GM23338 (cell line): Measurements from ENCODE around the gene ZBTB7C. TPM values are rescaled to one million over a fixed set of nuclear protein-coding genes. Genes with fewer than 3 reads are reported as not detected.

Source experiments
- ATAC-seq: fragments of 200-7000 bp; cut with Tn5 transposase; 3 replicates; pipeline ENCODE4 v1.9.1; 2020
- DNase-seq: peaks from one replicate; pipeline ENCODE4 v3.0.0-alpha.2; 2015; ENCODE audit warnings: low spot score
- H2AFZ ChIP-seq: fragments of 200-600 bp; sonication (generic); 2 replicates; pipeline ENCODE4 v1.8.0; 2016; ENCODE audit warnings: antibody characterized with exemption, mild to moderate bottlenecking, moderate library complexity
- H3F3A ChIP-seq: fragments of 200-600 bp; sonication (generic); replicated peaks from 2 replicates; pipeline ENCODE4 v1.8.0; 2017; ENCODE audit warnings: antibody characterized with exemption, mixed run types, low read depth
- H3K27ac ChIP-seq: fragments of 200-600 bp; sonication (generic); 2 replicates; pipeline ENCODE4 v1.6.1; 2016; ENCODE audit warnings: low read depth
- H3K27me3 ChIP-seq: fragments of 200-600 bp; sonication (generic); 2 replicates; pipeline ENCODE4 v1.8.0; 2016; ENCODE audit warnings: mild to moderate bottlenecking, mixed run types, moderate library complexity; ENCODE audit not compliant: insufficient read depth
- H3K36me3 ChIP-seq: fragments of 200-600 bp; sonication (generic); 2 replicates; pipeline ENCODE4 v1.8.0; 2016; ENCODE audit warnings: mild to moderate bottlenecking; ENCODE audit not compliant: insufficient read depth
- H3K4me1 ChIP-seq: fragments of 200-600 bp; sonication (generic); 2 replicates; pipeline ENCODE4 v1.8.0; 2016; ENCODE audit warnings: mild to moderate bottlenecking, moderate library complexity; ENCODE audit not compliant: insufficient read depth
- H3K4me2 ChIP-seq: fragments of 200-600 bp; sonication (generic); 2 replicates; pipeline ENCODE4 v1.7.1; 2017; ENCODE audit warnings: mixed run types
- H3K4me3 ChIP-seq: fragments of 200-600 bp; sonication (generic); 2 replicates; pipeline ENCODE4 v1.6.1; 2016; ENCODE audit warnings: mixed run types
- H3K79me2 ChIP-seq: fragments of 200-600 bp; sonication (generic); replicated peaks from 2 replicates; pipeline ENCODE4 v1.8.0; 2017; ENCODE audit warnings: mild to moderate bottlenecking; ENCODE audit not compliant: insufficient read depth
- H3K9me2 ChIP-seq: fragments of 200-600 bp; sonication (generic); 2 replicates; pipeline ENCODE4 v1.8.0; 2017; ENCODE audit not compliant: insufficient read depth
- H4K20me1 ChIP-seq: fragments of 200-600 bp; sonication (generic); replicated peaks from 2 replicates; pipeline ENCODE4 v1.8.0; 2017; ENCODE audit warnings: mild to moderate bottlenecking; ENCODE audit not compliant: insufficient read depth
- H3K27ac Mint-ChIP-seq: 2 replicates; pipeline ENCODE4 v1.8.0; 2020; ENCODE audit warnings: inconsistent platforms, mild to moderate bottlenecking, moderate library complexity, mixed read lengths
- H3K27me3 Mint-ChIP-seq: 3 replicates; pipeline ENCODE4 v1.8.0; 2022; ENCODE audit warnings: low read depth, mild to moderate bottlenecking, moderate library complexity, mixed read lengths, inconsistent platforms; ENCODE audit not compliant: insufficient read depth, poor library complexity
- H3K36me3 Mint-ChIP-seq: 3 replicates; pipeline ENCODE4 v1.8.0; 2021; ENCODE audit warnings: low read depth, mild to moderate bottlenecking, inconsistent platforms, moderate library complexity, mixed read lengths
- H3K4me1 Mint-ChIP-seq: 3 replicates; pipeline ENCODE4 v1.8.0; 2020; ENCODE audit warnings: mild to moderate bottlenecking, inconsistent platforms, mixed read lengths
- H3K4me3 Mint-ChIP-seq: 3 replicates; pipeline ENCODE4 v1.8.0; 2021; ENCODE audit warnings: moderate library complexity, mild to moderate bottlenecking, inconsistent platforms, mixed read lengths
- H3K9me3 Mint-ChIP-seq: 3 replicates; pipeline ENCODE4 v1.8.0; 2020; ENCODE audit warnings: moderate library complexity, mild to moderate bottlenecking, inconsistent platforms, mixed read lengths
- CREB1 ChIP-seq: fragments of 250-450 bp; sonication (Bioruptor Pico); IDR thresholded peaks from 2 replicates; pipeline ENCODE4 v1.5.0; 2020; ENCODE audit warnings: low read depth, mild to moderate bottlenecking, moderate library complexity
- EZH2 ChIP-seq: fragments of 200-600 bp; sonication (generic); IDR thresholded peaks from one replicate; pipeline ENCODE4 v1.8.0; 2017; ENCODE audit warnings: antibody characterized with exemption, mild to moderate bottlenecking, low read depth; ENCODE audit not compliant: unreplicated experiment
- EZH2phosphoT487 ChIP-seq: fragments of 200-600 bp; sonication (generic); IDR thresholded peaks from one replicate; pipeline ENCODE4 v1.8.1; 2018; ENCODE audit warnings: antibody characterized with exemption; ENCODE audit not compliant: unreplicated experiment
- JUNB ChIP-seq: IDR thresholded peaks from one replicate; pipeline ENCODE4 v1.6.1; 2016; ENCODE audit warnings: antibody characterized with exemption; ENCODE audit not compliant: unreplicated experiment
- NANOG ChIP-seq: IDR thresholded peaks from 2 replicates; pipeline ENCODE4 v1.6.1; 2016; ENCODE audit warnings: antibody characterized with exemption, borderline replicate concordance
- POLR2AphosphoS5 ChIP-seq: IDR thresholded peaks from 2 replicates; pipeline ENCODE4 v1.6.1; 2016; ENCODE audit warnings: antibody characterized with exemption, low read depth
- ZNF331 ChIP-seq: fragments of 250-450 bp; sonication (Bioruptor Pico); IDR thresholded peaks from 2 replicates; pipeline ENCODE4 v1.5.0; 2020; ENCODE audit warnings: low read depth, mild to moderate bottlenecking, moderate library complexity
- polyA plus RNA-seq: library from polyadenylated mRNA; unstranded; fragments of >200 nt; fragmentation: Nextera tagmentation; extraction: Ambion mirVana; gene quantifications from 2 replicates; pipeline ENCODE4 v1.2.1, GENCODE V29; 2016
- total RNA-seq: library from RNA; depleted of rRNA; stranded (reverse); fragments of >200 nt; shearing (Covaris generic); gene quantifications from 2 replicates; pipeline ENCODE4 v1.2.3, GENCODE V29; 2014
- TF ChIP-seq, protein P1 (sequence below), 2 experiments: fragments of 200-600 bp in 1 of 2; sonication (generic) in 1 of 2; conservative IDR thresholded peaks; 2 replicates each; pipeline versions ENCODE4 v1.5.1 to v1.6.1; 2016 to 2017; ENCODE audit warnings: antibody characterized with exemption in 2 of 2, low read depth in 2 of 2, mild to moderate bottlenecking in 2 of 2, moderate library complexity in 1 of 2
- TF ChIP-seq, protein P2 (sequence below): IDR thresholded peaks from one replicate; pipeline ENCODE4 v1.6.1; 2018; ENCODE audit warnings: antibody characterized with exemption; ENCODE audit not compliant: unreplicated experiment
- TF ChIP-seq, protein P3 (sequence below): fragments of 250-450 bp; sonication (Bioruptor Pico); IDR thresholded peaks from 2 replicates; pipeline ENCODE4 v1.5.0; 2020; ENCODE audit warnings: mild to moderate bottlenecking, moderate library complexity

Gene ZBTB7C
- total and polyA plus RNA-seq, 2 experiments from 2014 or later: 0.03 to 0.14 TPM

DNA sequence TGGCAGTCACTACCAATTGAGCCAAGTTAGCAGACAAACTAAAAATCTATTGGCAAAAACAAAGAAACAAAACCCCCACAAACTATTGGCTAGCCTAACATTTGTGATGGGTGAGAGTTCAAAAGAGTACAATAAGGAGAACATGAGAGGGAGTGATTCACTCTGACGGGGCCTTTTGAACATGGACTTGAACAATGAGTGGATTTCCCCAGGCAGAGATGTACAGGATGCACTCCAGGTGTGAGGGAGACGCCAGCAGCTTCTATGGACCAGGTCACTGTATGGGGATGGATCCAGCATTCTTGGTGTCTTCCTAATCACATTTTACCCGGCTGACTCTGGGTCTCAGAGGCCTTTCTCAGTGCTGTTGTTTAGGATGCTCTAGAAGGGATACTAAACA is 311.2 kb downstream of the ZBTB7C start:
- Mint-ChIP-seq H3K4me1 (peaks cover 22% of the 10 kb centered on the region), H3K36me3 (no peaks in the 10 kb centered on the region), H3K9me3 (no peaks in the 10 kb centered on the region), H3K4me3 (no peak overlapping the region), H3K27ac (no peak overlapping the region), H3K27me3 (no peaks in the 10 kb centered on the region)
- DNase-seq (no peak), ATAC-seq (no peak)
- no peaks in the 10 kb centered on the region for H3K27me3 ChIP-seq
- no peak overlapping the region for H3K27ac ChIP-seq
- H2AFZ ChIP-seq: no peak overlapping the region
- no peaks in the 10 kb centered on the region for H3K79me2 ChIP-seq
- TF ChIP-seq EZH2: no peak
- TF ChIP-seq, protein P1, sequence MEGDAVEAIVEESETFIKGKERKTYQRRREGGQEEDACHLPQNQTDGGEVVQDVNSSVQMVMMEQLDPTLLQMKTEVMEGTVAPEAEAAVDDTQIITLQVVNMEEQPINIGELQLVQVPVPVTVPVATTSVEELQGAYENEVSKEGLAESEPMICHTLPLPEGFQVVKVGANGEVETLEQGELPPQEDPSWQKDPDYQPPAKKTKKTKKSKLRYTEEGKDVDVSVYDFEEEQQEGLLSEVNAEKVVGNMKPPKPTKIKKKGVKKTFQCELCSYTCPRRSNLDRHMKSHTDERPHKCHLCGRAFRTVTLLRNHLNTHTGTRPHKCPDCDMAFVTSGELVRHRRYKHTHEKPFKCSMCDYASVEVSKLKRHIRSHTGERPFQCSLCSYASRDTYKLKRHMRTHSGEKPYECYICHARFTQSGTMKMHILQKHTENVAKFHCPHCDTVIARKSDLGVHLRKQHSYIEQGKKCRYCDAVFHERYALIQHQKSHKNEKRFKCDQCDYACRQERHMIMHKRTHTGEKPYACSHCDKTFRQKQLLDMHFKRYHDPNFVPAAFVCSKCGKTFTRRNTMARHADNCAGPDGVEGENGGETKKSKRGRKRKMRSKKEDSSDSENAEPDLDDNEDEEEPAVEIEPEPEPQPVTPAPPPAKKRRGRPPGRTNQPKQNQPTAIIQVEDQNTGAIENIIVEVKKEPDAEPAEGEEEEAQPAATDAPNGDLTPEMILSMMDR (conservative IDR thresholded peaks at IDR 0.05; ENCODE audit: low read depth in 2 of 2): no peak
- no peak for TF ChIP-seq NANOG
- no peak for TF ChIP-seq ZNF331
- TF ChIP-seq, protein P2, sequence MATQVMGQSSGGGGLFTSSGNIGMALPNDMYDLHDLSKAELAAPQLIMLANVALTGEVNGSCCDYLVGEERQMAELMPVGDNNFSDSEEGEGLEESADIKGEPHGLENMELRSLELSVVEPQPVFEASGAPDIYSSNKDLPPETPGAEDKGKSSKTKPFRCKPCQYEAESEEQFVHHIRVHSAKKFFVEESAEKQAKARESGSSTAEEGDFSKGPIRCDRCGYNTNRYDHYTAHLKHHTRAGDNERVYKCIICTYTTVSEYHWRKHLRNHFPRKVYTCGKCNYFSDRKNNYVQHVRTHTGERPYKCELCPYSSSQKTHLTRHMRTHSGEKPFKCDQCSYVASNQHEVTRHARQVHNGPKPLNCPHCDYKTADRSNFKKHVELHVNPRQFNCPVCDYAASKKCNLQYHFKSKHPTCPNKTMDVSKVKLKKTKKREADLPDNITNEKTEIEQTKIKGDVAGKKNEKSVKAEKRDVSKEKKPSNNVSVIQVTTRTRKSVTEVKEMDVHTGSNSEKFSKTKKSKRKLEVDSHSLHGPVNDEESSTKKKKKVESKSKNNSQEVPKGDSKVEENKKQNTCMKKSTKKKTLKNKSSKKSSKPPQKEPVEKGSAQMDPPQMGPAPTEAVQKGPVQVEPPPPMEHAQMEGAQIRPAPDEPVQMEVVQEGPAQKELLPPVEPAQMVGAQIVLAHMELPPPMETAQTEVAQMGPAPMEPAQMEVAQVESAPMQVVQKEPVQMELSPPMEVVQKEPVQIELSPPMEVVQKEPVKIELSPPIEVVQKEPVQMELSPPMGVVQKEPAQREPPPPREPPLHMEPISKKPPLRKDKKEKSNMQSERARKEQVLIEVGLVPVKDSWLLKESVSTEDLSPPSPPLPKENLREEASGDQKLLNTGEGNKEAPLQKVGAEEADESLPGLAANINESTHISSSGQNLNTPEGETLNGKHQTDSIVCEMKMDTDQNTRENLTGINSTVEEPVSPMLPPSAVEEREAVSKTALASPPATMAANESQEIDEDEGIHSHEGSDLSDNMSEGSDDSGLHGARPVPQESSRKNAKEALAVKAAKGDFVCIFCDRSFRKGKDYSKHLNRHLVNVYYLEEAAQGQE: no peak
- TF ChIP-seq EZH2phosphoT487: no peak
- TF ChIP-seq JUNB: no peak
- no peak for TF ChIP-seq POLR2AphosphoS5
- TF ChIP-seq, protein P3, sequence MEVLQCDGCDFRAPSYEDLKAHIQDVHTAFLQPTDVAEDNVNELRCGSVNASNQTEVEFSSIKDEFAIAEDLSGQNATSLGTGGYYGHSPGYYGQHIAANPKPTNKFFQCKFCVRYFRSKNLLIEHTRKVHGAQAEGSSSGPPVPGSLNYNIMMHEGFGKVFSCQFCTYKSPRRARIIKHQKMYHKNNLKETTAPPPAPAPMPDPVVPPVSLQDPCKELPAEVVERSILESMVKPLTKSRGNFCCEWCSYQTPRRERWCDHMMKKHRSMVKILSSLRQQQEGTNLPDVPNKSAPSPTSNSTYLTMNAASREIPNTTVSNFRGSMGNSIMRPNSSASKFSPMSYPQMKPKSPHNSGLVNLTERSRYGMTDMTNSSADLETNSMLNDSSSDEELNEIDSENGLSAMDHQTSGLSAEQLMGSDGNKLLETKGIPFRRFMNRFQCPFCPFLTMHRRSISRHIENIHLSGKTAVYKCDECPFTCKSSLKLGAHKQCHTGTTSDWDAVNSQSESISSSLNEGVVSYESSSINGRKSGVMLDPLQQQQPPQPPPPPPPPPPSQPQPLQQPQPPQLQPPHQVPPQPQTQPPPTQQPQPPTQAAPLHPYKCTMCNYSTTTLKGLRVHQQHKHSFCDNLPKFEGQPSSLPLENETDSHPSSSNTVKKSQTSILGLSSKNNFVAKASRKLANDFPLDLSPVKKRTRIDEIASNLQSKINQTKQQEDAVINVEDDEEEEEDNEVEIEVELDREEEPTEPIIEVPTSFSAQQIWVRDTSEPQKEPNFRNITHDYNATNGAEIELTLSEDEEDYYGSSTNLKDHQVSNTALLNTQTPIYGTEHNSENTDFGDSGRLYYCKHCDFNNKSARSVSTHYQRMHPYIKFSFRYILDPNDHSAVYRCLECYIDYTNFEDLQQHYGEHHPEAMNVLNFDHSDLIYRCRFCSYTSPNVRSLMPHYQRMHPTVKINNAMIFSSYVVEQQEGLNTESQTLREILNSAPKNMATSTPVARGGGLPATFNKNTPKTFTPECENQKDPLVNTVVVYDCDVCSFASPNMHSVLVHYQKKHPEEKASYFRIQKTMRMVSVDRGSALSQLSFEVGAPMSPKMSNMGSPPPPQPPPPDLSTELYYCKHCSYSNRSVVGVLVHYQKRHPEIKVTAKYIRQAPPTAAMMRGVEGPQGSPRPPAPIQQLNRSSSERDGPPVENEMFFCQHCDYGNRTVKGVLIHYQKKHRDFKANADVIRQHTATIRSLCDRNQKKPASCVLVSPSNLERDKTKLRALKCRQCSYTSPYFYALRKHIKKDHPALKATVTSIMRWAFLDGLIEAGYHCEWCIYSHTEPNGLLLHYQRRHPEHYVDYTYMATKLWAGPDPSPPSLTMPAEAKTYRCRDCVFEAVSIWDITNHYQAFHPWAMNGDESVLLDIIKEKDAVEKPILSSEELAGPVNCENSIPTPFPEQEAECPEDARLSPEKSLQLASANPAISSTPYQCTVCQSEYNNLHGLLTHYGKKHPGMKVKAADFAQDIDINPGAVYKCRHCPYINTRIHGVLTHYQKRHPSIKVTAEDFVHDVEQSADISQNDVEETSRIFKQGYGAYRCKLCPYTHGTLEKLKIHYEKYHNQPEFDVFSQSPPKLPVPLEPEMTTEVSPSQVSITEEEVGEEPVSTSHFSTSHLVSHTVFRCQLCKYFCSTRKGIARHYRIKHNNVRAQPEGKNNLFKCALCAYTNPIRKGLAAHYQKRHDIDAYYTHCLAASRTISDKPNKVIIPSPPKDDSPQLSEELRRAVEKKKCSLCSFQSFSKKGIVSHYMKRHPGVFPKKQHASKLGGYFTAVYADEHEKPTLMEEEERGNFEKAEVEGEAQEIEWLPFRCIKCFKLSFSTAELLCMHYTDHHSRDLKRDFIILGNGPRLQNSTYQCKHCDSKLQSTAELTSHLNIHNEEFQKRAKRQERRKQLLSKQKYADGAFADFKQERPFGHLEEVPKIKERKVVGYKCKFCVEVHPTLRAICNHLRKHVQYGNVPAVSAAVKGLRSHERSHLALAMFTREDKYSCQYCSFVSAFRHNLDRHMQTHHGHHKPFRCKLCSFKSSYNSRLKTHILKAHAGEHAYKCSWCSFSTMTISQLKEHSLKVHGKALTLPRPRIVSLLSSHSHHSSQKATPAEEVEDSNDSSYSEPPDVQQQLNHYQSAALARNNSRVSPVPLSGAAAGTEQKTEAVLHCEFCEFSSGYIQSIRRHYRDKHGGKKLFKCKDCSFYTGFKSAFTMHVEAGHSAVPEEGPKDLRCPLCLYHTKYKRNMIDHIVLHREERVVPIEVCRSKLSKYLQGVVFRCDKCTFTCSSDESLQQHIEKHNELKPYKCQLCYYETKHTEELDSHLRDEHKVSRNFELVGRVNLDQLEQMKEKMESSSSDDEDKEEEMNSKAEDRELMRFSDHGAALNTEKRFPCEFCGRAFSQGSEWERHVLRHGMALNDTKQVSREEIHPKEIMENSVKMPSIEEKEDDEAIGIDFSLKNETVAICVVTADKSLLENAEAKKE (CRISPR knock-in tag): no peak
- no peak for TF ChIP-seq CREB1 (CRISPR knock-in tag)
- H3K9me2 ChIP-seq: no peaks in the 10 kb centered on the region
- no peak overlapping the region for H3K4me2 ChIP-seq
- H3K4me3 ChIP-seq: no peak overlapping the region
- no peaks in the 10 kb centered on the region for H4K20me1 ChIP-seq
- H3K36me3 ChIP-seq: no peaks in the 10 kb centered on the region
- H3K4me1 ChIP-seq: peaks cover 14% of the 10 kb centered on the region
- H3F3A ChIP-seq: no peaks in the 10 kb centered on the region
